Right renal pelvis (tissue), 4 donors: ENCODE data around the gene CAMKV. TPM values are rescaled to one million over a fixed set of nuclear protein-coding genes. Genes with fewer than 3 reads are reported as not detected.

Experiments used
- DNase-seq, 4 donors: peaks; one replicate each; pipeline ENCODE4 v3.0.0-alpha.2; 2013; ENCODE audit warnings: low read depth in 4 of 4, low spot score in 3 of 4, missing footprints in 1 of 4
- polyA plus RNA-seq, 4 donors: library from polyadenylated mRNA; unstranded; fragments of 120-200 nt; gene quantifications; one replicate each; pipeline ENCODE4 v1.2.1, GENCODE V29; 2013; ENCODE audit not compliant: insufficient read length in 4 of 4

The CAMKV gene
- polyA plus RNA-seq, 4 donors, result 0.07 to 0.39 (median 0.15) TPM

DNA sequence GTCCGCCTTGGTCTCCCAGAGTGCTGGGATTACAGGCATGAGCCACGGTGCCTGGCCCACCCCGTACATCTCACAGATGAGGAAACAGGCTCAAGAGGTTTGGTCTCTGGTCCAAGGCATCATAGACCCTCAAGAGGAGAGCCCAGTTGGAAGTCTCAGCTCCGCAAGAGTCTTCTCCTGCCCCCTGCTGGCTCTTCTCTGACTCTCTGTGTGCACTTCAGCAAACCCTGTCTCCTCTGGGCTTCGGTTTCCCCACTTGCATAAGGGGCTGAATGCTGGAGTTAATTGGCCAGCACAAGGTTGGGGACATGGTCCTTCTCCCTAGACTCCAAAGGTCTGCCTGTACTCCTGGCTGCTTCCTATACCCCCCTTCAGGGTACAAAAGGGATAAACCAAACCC lies 30.1 kb upstream of the CAMKV start:
- no peak for DNase-seq

DNA sequence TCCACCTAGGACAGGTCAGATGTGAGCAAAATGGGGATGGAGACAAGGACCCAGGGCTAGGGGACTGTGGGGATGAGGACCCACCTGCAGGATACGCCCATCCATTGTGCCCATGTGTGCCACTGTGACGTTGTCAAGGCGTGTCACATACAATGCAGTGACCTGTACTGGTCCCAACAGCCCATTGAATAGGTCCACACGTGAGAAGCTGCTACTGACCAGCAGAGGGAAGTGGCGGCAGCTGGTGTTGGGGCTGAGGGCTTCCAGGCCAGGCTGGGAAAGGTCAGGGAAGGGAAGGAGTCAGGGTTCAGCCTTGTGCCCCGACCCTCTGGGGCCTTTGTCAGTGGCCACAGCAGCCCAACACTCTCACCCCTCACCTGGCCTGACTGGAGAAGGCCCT lies 29.3 kb upstream of the CAMKV start:
- no peak for DNase-seq

DNA sequence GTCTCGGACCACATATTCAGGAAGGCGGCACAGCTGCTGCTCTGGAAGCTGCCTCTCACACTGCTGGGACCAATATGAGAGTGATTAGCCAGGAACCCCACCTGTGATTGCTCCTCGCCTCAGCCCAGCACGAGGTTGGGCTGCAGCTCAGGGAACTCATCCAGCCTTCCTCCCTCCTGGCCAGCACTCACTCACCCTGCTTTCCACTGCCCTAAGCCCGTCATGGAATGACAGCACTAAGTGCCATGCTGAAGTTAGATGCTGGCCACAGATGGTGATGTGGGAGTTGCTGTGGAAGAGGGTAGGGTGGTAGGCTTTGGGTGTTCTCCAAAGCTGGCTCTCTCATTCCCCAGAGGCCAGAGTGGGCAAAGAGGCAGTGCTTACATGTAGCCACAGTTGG lies 26.6 kb upstream of the CAMKV start:
- no peak for DNase-seq

DNA sequence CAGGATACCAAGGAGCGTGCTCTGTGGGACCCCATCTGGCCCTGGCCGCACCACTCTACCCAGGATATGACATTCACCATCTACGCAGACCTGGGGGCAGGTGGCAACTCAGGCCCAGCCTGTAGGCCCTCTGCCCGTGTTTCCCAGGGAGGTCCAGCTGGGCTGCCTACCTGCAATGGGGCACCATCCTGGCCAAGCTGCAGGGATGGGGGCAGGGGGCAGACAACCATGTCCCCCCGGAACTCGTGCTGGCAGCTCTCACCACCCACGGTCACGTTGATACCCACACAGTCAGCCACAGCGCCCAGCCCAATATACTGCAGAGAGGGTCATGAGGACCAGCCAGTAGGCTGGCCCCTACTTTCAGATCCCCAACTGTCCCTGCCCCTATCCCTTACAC lies 26.1 kb upstream of the CAMKV start:
- DNase-seq, result no peak

DNA sequence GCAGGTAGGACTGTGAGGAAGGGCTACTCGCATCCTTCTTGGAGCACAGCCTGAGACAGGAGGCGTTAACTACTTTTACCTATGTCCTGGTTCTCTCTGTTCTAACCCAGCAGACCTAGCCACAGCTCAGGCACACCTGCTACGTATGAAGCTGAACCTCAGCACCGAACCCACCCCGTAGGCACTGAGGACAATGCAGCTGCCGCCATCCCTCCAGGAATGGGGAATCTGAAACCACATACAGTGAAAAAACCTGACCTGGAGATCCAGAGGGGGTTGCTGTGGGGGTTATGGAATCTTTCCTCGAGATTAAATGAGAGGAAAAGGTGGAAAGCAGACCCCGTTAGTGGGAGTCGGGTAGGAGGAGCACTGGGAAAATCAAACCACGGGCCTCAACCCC lies 19.6 kb upstream of the CAMKV start:
- DNase-seq, result no peak

DNA sequence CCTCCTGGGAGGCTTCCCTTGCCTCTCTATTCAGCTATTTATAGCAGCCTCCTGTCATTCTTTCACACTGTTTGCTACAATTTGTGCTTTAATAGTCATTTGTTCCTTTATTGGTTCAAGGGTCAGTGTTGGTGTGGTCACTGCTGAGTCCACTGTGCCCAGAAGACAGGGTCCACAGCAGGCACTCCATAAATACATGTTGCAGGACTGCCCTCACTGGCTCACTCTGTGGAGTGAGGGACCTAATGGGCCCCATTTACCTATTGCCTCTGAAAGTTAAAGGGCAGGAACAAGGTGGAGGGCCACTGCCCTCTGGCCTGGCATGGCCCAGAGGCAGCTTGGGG lies 17.2 kb upstream of the CAMKV start:
- no peak for DNase-seq

DNA sequence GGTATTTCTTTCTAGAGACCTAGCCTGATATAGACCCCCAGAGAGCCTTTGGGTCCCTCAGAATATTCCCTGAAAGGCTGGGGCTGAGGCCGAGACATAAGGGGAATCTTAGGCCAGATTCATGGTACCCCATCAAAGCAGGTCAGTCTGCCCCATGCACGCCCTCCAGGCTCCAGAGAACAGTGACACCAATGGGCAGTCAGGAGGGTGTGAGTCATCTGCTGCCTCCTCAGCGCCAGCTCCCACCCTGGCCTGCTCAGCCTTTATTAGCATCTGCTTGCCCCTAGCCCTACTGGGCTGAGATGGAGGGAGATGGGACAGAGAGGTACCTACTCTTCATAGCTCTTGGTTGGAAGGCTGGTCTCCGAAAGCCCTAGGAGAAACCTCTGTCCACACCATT lies 14.3 kb upstream of the CAMKV start:
- no peak for DNase-seq

DNA sequence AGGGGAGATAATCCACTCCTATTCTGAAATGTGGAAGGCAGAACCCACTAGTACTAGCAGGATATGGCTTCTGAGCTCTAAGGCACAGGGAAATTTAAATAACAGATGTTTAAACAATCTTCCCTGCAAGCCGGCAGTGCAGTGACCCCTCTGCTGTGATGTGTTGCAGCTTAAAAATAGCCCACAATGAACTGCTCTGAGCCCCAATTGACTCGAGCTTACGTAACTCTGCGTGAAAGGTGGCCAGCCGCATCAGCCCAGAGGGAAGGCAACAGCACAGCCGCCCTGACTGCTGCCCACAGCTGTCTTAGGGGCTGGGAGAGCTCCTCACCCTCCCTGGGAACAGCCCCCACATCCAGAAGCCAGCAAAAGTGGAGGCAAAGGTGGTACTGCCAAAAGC lies 12.5 kb upstream of the CAMKV start:
- no peak for DNase-seq

DNA sequence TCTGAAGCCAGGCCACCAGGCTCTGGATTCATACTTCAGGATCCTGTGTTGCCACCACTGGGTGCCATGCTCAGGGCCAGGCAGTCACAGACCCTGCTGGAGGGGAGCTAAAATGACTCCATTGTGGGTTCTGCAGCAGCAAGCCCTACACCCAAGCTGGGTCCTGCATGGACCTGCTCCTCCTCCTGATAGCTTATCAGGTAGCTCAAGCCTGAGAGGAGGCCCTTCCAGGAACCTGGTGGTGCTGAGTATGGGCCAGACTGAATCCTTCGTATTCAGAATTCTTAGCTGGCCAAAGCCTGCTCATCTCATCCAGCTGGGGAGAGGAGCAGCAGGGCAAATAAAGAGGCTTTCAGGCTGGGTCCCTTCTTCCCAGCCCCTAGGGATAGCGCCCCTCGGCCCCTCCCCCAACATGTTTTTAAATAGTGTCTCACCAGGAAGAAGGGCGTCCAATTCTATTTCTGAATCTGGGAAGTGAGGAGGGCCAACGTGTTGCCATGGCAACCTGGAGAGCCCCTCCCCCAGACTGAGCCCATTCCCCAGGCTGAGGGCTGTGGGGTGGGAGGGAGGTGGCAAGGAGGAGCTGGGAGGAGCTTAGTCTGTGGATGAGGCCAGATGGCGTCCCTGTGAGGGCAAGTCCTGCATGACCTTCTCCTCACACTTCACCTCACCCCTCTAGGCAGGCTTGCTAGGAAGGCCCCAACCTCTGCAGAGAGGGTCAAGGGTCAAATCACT lies 11.0 kb upstream of the CAMKV start:
- no peak for DNase-seq

DNA sequence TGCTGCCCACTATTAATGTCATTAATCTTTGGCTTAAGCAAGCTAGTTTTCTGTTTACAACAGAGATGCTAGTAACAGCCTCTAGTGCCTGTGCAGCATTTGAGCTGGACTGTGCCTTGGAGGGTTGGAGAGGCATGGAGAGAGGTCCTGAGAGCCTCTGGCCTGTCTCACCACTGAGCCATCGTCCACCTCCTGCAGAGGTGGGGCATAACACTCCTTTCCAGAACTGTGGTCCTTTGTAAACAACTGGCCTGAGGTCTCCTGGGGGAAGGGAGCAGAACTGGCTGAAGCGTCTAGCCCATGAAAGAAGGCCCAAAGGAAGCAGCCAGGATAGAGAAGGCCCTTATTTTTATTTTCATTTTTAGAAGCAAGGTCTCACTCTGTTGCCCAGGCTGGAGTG lies 10.0 kb upstream of the CAMKV start:
- DNase-seq, result no peak

DNA sequence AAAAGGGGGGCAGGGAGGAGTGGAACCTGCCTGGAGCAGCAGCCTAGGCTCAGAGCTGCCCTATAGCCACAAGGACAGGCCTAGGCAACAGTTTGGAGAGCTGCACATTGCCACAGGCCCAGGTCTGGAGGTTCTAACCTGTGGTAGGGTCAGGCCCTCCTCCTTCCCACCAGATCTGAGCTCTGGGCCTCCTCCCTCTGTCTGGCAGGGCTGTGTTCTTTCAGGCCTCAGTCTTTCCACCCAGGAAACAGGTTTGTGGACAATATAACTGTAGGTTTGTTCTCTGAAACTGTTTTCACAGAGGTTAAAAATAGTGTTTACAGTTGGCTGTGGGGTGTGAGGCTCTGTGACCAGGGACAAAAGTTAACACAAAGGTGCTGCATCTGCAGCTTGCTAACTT lies 9.0 kb upstream of the CAMKV start:
- DNase-seq, result no peak

DNA sequence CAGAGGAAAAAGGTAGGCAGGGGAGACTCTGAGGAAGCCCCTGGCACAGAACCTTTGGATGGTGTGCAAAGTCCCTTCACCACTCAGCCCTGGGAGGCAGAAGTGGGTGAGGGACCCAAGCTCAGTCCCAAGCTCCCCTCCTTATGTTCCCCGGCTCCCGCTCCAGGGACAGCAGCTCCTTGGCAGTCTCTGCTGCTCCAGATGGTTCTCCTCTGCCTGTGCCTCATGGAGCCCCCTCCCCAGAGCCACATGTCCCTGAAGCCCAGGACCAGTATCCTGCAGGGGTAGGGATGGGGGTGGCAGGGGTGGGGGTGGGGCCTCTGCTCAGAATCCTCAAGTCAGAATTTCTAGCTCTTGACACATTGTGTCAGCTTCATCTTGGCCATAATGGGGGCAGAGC lies 8.0 kb upstream of the CAMKV start:
- no peak for DNase-seq

DNA sequence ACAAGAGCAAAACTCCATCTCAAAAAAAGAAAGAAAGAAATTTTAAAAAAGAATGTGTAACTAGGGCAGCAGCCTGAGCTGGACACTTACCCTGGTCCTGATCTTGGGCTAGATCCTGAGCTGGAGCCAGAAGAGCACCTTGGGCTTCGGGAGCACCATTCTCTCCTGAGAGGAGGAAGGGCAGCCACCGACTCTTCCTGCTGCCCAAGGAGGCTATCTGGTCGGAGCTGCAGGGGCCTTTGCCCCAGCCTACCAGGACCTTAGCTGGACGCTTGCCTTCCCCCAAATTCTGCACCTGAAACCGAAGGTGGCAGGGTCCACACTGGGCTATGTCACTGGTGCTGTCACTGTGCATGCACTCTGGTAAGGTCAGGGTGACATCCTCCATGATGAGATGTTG lies 6.9 kb upstream of the CAMKV start:
- no peak for DNase-seq

DNA sequence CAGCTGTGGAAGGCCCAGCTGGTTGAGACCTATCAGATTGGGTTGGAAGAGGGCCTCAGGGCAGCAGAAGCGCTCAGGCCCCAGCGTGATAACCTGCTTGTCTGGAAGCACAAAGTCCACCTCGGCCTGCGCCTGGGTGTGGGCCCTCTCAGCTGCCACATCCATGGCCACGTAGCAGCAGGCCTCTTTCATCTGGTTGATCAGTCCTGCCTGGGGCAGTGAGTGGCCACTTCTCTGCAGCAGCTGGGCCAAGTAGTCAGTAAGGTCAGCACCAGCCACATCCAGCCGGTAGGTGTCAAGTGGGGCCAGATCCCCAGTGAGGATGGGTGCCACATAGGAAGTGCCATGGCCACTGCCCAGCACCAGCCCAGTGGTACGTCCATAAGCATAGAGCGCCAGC lies 3.9 kb upstream of the CAMKV start:
- no peak for DNase-seq

DNA sequence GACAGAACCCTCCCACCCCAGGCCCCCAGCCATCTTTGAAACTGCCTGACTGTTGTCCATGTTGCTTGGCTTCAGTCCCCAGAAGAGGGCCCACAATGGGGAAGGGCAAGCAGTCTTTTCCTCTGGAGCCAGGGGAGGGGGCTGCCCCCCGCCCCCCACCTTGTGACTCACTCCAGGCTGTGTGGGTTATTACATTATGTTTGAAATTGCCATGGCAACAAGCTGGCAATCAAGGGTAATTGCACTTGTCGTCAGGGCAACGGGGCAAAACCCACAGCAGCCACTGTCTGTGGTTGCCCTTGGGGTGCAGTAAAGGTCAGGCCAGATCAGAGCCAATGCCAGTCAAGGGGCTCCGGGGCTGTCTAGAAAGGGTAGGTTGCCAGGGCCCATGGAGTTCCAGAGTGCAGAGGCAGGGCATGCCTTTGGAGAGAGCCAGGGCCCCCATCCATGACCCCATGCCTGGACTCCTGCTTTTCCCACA lies 3.1 kb upstream of the CAMKV start:
- no peak for DNase-seq

DNA sequence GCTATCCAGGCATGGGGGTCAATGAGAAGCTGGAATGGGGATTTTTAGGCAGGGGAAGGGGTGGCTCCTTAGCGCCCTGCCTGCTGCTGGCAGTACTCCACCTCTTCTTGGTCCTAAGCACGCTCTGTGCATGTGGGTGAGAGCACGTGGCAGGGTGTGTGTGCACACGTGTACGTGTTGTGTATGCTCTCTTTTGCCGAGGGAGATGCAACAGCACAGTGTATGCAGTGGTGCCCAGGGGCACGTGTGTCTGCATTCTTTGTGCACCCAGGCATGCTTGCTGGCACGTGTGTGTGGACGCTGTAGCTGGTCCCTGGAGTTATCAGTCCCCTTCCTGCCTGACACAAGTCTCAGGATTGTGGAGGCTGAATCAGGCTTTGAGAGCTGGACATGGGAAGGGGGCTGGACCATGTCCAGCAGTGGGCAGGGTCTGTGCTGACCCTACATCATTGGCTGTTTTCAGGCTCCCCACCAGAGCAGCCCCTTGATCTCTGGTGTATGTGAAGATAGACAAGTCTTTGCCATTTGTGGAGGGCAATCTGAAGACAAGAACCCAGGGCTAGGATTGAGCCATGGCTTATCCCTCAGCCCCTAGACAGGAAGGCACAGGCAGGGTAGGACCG lies 1.9 kb upstream of the CAMKV start:
- DNase-seq, result no peak

DNA sequence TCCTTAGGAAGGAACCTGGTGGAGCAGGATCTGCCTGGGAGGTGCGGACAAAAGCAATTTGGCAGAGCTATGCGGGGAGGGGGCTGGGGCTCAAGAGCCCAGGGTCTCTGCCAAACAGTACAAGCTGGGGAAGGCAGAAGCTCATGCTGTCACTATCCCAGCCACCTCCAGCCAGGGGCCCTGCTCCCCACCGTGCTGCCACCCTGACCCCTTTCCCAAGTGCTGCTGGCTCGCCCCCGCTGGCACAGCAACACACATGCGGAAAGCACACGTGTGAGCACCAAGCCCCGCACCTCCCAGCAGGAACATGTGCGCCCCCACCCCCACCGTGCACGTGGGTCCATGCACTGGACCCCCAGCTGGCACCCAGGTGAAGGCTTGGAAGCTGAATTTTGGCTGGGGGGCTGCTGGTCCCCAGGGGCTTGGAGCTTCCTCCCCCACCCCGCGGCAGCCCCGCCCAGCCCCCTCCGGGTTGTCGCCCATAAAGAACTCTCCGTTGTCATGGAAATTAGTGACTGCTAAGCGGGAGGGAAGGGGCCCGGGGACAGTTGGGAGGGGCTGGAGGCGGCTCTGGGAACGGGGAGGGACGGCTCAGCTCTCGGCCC lies 742 bp downstream of the CAMKV start:
- DNase-seq, result no peak

DNA sequence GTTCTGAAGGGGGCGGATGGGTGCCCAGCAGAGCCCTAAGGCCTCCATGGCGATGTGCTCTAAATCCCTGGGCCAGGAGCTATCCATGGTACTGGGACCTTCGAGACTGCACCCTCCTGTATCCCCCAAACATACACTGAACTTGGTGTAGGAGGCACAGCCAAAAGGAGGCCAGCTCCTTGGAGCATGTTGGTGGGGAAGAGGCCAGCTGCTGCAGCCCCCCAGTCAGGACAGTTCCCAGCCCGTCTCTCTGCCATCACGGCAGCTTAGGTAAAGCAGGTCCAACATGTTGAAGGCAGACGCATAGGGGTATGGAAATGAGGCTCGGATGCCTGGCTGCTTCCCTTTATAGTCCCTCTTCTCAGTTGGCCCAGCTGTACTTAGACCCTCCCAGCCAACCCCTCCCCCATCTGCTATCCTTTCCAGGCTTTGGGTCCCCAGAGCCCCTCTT lies 1.8 kb downstream of the CAMKV start:
- DNase-seq, result peak; percentile 30 to 57 (median 40)

DNA sequence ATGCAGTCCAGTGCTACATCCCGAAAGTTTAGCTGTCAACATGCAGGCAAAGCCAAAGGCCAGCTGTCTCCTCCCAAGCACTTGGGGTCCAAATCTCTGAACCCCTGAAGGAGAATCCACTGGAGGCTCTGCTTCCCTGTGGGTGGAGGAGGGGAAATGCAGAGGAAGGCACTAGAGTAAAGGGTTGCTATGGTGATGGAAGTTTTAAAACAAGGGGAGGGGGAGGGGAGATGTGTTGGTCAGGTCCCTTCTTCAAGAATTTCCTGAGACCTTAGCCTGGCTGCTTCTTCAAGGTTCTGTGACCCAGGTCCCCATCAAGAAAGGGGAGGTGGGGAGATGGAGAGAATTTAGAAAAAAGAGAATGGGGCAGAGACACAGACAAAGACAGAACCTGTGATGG lies 2.3 kb downstream of the CAMKV start:
- no peak for DNase-seq

DNA sequence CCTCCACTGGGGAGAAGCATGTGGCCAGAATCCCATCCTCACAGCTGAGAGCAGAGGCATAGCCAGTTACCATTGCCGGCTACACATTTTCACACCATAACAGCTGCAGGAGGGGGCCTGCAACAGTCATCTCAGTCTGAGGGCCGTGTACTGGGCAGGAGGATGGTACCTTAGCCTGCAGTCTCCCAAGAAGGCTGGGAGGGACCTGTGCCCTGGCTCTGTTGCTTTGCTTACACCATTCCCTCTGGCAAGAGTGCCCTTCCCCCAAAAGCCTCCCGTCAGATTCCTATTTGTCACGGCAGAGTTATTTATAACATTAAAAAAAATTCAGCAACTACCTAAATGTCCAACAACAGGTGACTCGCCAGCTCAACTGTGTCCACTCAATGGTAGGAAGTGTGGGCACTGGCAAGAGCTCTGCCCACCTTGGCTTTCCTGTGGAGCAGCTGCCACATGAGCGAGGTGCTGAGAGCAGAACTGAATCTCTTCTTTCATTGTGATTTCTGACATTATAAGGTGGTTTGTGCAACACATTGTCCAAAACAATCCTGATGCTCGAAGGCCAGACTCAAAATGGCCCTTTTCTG lies 4.4 kb downstream of the CAMKV start:
- DNase-seq, result no peak

DNA sequence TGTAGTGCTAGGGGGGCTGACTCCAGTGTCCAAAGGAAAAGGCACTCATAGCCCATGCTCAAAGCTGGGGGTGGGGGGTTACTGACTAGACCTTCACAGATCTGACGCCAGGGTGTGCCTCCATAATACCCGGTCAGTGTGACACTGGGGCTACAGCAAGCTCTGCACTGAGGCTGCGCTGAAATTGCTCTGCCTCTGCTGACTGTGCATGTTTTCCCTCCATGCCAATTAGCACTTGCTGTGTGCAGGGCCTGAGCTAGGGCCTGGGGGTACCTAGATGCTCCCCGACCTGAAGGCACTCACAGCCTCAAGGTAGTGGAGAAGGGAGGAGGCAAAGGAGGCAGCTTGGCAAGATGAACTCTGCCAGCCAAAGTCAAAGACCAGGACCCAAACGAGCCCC lies 5.2 kb downstream of the CAMKV start:
- DNase-seq, result no peak
